ENCODE data around the gene FAM193A.
"Not testable (repeated sequence)": the region's sequence is repeated elsewhere in the genome, so short reads cannot be mapped to it uniquely, and the experiment has no call there.

FAM193A gene

GRCh38 chr4:2652415-2653160 lies 116.1 kb downstream of the FAM193A start:
- no peak for DNase-seq (ENCODE audit: low read depth)

DNA sequence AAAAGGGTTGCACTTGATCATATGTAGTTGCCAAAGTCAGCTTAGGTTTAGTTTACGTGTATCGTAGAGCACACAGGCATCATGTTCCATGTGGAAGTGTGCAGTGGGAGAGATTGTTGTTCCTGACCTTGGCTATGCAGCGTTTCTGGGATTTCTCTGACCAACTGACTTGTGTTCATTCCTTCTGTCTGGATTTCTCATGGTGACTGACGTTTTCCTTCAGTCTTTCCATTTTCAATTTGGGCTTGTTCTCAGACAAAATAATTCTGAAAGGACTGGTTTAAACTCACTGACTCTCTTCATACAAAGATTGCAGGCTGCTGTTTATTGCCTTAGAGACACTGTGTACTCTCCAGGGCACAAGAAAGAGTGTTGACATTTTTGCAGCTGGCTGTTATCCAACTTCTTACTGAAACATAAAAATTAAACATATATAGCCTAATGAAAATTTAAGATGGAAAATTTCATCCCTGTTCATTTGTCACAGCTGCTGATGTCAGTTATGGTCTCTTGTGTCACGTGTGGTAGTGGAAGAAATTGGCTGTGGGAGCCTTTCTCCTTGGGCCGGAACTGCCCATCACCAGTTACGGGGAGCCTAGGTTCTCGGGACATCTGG lies 124.3 kb downstream of the FAM193A start:
- no peak for DNase-seq (ENCODE audit: low read depth)

DNA sequence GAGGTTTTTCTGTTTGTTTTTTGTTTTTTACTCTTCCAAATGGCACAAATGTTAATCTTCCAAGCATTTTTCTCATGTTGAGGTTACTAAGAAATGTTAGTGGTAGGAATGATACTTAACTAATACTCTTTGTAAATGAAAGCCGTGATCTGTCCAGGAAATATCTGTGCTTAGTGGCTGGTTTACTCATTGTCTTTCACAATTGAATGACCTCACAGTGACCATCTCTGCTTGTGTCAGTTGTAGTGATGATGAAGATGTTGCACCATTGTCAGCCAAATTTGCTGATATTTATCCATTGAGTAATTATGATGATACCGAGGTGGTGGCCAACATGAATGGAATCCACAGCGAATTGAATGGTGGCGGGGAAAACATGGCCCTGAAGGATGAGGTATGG lies 126.2 kb downstream of the FAM193A start:
- no peak for DNase-seq (ENCODE audit: low read depth)

DNA sequence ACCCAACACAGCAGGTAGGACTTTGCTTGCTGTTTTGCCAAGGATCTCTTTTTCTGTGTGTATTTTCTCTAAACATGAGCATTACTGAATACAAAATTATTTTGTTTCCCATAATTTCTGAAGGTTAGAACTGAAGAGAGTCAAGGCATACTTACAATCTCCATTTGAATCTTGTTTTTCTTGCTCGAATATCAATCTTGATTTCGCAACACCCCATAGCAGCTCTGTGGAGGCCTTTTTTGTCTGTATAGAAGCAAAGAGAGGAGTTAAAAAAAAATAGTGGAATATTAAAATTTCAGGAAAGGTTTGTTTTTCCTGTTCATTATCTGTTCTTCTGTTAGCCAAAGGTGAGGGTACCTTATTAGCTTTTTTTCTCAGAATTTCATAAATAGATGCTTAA lies 126.8 kb downstream of the FAM193A start:
- DNase-seq (ENCODE audit: low read depth) = no peak

- DNase-seq (ENCODE audit: low read depth) = no peak
These were observed 130.3 kb downstream of the FAM193A start for GRCh38 chr4:2666722-2667247.

- DNase-seq (ENCODE audit: low read depth) = no peak
These were observed 131.0 kb downstream of the FAM193A start for GRCh38 chr4:2667428-2667827.

GRCh38 chr4:2671267-2671895 lies 134.9 kb downstream of the FAM193A start:
- DNase-seq (ENCODE audit: low read depth) = no peak

DNA sequence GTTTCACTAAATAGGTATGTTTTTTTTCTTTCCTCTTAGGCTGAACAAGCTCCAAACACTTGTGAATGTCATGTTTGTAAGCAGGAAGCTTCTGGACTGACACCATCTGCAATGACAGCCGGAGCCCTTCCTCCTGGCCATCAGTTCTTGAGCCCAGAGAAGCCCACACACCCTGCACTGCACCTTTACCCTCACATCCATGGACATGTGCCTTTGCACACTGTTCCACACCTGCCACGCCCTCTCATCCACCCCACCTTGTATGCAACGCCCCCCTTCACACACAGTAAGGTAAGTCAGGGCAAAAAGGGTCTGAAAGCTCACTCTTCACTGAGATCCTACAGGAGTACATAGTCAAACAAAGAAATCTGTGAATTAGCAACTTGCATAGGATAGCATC lies 135.6 kb downstream of the FAM193A start:
- no peak for DNase-seq (ENCODE audit: low read depth)

DNA sequence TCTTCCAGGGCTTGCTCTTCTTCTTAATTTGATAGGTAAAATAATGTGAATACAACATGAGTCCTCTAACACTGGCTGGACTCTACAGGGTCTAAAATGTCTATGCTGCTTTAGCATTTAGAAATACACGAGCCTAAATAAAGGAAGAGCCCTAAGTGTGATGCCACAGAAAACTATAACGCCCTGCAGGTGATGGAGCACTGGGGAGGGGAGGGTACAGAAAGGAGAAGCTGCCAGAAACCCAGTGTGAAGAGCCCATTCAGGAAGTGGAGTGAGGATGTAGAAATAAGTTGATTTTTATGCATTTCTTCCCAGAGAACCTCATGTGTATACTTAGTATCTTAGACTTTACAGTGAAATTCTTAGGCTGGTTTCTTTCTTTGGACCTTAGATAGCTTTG lies 136.3 kb downstream of the FAM193A start:
- no peak for DNase-seq (ENCODE audit: low read depth)

DNA sequence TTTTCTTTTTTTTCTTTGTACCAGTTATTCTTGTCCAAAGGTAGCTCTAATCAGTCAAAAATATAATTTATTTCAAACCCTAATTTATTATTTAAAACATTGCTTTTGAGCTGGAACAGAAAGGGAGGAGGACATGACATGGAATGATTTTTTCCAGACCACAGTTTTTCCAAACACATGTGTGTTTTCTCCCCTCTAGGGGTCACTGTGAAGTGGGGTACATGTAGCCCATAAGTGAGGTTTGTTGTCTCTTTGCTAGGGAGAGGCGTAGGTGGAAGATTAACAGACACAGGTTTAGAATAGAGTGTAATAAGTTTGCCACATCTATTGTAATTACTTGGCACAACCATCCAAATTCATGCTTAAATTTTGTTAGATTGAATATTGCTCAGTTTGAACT lies 136.7 kb downstream of the FAM193A start:
- no peak for DNase-seq (ENCODE audit: low read depth)

GRCh38 chr4:2679762-2680161 lies 143.3 kb downstream of the FAM193A start:
- DNase-seq (ENCODE audit: low read depth) = not testable (repeated sequence)

DNA sequence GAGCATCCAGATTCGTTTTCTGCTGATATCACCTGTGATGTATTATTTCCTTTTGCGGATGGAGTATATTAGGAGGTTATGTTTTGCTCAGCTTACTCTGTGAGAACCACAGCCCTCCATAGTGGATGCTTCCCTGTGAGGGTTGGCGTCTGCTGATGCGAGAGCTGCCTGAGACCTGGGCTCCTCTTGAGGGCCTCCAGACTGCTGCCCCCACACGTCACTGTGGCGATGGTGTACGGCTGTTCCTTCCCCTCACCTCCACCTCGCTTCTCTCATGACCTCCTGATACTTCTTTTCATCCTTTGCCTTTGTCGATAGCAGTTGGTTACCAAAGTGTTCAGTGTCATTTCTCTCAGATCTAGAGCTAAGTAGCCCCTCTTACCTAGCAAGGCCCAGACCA lies 148.0 kb downstream of the FAM193A start:
- DNase-seq (ENCODE audit: low read depth) = no peak

- DNase-seq (ENCODE audit: low read depth) = no peak
These were observed 149.1 kb downstream of the FAM193A start for GRCh38 chr4:2685541-2685940.

- DNase-seq (ENCODE audit: low read depth) = no peak
These were observed 150.2 kb downstream of the FAM193A start for GRCh38 chr4:2686379-2687265.

DNA sequence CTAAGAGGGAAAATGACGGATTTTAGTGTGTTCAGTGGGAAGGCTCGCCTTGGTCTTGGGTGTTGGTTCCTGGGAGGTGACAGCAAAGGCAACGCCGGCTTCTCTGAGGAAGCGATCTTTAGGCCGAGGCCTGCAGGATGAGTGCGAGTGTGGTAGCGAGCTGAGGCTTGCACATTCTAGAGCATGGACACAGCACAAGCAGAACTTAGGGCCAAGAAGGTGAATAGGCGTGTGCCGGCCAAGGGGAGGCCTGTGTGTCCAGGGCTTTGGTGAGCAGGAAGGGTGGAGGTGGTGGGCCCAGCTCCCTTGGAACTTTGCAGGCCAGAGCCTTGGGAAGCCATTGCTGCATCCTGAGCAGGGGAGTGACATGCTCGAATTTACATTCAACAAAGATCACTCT lies 151.8 kb downstream of the FAM193A start:
- DNase-seq (ENCODE audit: low read depth) = no peak

DNA sequence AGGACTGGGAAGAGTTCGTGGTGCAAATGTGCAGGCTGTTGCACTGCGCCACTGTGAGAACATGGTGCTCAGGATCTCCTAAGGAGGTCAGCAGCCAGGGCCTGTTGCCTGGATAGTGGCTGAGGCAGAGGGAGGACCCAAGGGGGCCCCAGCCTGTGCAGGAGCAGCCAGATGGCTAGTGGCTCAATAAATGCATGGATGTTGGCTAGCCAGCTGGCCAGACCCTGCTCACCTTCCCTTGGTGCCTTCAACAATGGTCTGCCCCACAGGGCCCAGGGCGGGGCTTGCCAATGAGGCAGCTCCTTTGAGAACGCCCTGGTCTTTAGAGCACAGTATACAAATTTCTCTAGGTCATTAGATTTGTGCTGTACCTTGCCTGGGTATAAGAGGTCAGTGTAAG lies 152.2 kb downstream of the FAM193A start:
- no peak for DNase-seq (ENCODE audit: low read depth)

DNA sequence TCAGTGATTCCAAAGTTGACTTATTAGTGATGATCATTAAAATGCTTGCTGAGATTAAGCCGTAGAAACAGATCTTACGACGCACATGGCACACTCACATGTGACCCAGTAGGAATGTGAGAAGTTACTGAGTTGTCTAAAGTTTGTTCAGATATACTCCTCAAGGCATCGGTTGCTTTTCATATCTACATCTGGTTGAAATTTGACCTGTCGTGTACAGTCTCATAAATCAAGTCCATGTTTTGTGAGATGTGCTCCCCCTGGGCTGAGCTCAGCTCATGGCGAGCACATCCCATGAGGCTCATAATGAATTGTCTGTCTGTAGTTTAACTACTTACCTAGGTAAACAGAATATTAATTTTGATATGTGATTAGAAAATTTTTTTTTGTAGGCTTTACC lies 152.7 kb downstream of the FAM193A start:
- DNase-seq (ENCODE audit: low read depth) = no peak

GRCh38 chr4:2689825-2690700 lies 153.6 kb downstream of the FAM193A start:
- DNase-seq (ENCODE audit: low read depth) = peak; percentile 41

DNA sequence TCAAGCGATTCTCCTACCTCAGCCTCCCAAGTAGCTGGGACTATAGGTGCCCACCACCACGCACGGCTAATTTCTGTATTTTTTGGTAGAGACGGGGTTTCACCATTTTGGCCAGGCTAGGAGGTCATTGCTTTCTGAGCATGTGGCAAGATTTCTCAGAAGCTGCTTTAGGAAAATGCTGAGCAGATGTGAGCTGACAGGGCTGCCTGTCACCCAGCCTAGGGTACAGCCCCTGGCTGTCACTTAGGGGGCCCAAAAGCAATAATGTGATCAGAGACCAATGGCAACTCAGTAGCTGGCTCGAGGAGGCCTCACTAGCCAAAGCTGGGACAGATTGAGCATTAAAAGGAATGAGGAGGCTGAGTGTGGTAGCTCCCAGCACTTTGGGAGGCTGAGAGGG lies 154.9 kb downstream of the FAM193A start:
- no peak for DNase-seq (ENCODE audit: low read depth)

GRCh38 chr4:2691952-2692435 lies 155.5 kb downstream of the FAM193A start:
- peak; percentile 4 for DNase-seq (ENCODE audit: low read depth)

DNA sequence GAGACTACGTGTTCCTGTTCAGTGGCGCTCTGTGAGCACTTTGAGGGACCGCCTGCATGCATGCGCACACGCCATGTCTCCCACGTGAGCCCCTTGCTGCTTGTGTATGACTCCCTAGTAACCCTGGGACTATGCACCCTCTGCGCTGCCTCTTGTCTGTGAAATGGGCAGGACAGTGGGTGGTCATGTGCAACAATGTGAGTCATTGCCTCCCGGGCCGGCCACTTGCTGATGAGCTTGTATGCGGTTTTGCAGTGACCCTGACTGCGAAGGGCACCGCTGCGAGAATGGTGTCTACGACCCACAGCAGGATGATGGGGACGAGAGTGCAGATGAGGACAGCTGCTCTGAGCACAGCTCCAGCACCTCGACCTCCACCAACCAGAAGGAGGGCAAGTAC lies 158.2 kb downstream of the FAM193A start:
- DNase-seq (ENCODE audit: low read depth) = no peak
